HL-60/S4 treated with retinoic acid at 250 ng/mL for 4 days and 3 days (cell line): Measurements from ENCODE around the gene OR51B5.
"Not testable (repeated sequence)": the region's sequence is repeated elsewhere in the genome, so short reads cannot be mapped to it uniquely, and the experiment has no call there.

ENCODE experiments used
- in situ Hi-C: fragments of 300-500 bp; cut with MboI; formaldehyde crosslinking; loops from 2 replicates; pipeline ENCODE4 v1.7.0; 2022; ENCODE audit warnings: low sequenced_read_pairs

OR51B5 gene

GRCh38 chr11:5336331-5336730 lies 7.0 kb downstream of the OR51B5 start:
- in situ Hi-C loops, result no loop called here

GRCh38 chr11:5335170-5335569 lies 8.2 kb downstream of the OR51B5 start:
- in situ Hi-C loops, result no loop called here

- in situ Hi-C loops, result no loop called here
Measured at GRCh38 chr11:5324197-5324596, 19.1 kb downstream of the OR51B5 start, which contains the start of gene OR51B2. OR51B2 (minus strand) TSS chr11:5324297; CDS start chr11:5324297, 0 bp downstream.

GRCh38 chr11:5317292-5317691 lies 26.0 kb downstream of the OR51B5 start:
- in situ Hi-C loops, result no loop called here

GRCh38 chr11:5313326-5314023 lies 29.8 kb downstream of the OR51B5 start:
- in situ Hi-C loops, result not testable (repeated sequence)

GRCh38 chr11:5310423-5310822 lies 32.9 kb downstream of the OR51B5 start:
- in situ Hi-C loops, result no loop called here

GRCh38 chr11:5307256-5308019 lies 35.9 kb downstream of the OR51B5 start:
- in situ Hi-C loops, result no loop called here

GRCh38 chr11:5304046-5304445 lies 39.3 kb downstream of the OR51B5 start:
- in situ Hi-C loops, result no loop called here

- in situ Hi-C loops, result no loop called here
Measured at GRCh38 chr11:5303626-5304025, 39.7 kb downstream of the OR51B5 start.

GRCh38 chr11:5301846-5302245 lies 41.5 kb downstream of the OR51B5 start, which contains the start of gene OR51B4:
OR51B4 (minus strand) TSS chr11:5301946; CDS start chr11:5301946, 0 bp downstream.
- in situ Hi-C loops, result no loop called here

GRCh38 chr11:5300251-5300650 lies 43.1 kb downstream of the OR51B5 start:
- in situ Hi-C loops, result no loop called here

GRCh38 chr11:5298451-5298850 lies 44.9 kb downstream of the OR51B5 start:
- in situ Hi-C loops, result no loop called here

- in situ Hi-C loops, result no loop called here
Measured at GRCh38 chr11:5297721-5298323, 45.5 kb downstream of the OR51B5 start.

- in situ Hi-C loops, result not testable (repeated sequence)
Measured at GRCh38 chr11:5294342-5294995, 48.9 kb downstream of the OR51B5 start.

- in situ Hi-C loops, result no loop called here
Measured at GRCh38 chr11:5293028-5293427, 50.3 kb downstream of the OR51B5 start.
